Measurements from ENCODE around the gene BBS10.
"Not testable (repeated sequence)": the region's sequence is repeated elsewhere in the genome, so short reads cannot be mapped to it uniquely, and the experiment has no call there.

BBS10 gene

DNA sequence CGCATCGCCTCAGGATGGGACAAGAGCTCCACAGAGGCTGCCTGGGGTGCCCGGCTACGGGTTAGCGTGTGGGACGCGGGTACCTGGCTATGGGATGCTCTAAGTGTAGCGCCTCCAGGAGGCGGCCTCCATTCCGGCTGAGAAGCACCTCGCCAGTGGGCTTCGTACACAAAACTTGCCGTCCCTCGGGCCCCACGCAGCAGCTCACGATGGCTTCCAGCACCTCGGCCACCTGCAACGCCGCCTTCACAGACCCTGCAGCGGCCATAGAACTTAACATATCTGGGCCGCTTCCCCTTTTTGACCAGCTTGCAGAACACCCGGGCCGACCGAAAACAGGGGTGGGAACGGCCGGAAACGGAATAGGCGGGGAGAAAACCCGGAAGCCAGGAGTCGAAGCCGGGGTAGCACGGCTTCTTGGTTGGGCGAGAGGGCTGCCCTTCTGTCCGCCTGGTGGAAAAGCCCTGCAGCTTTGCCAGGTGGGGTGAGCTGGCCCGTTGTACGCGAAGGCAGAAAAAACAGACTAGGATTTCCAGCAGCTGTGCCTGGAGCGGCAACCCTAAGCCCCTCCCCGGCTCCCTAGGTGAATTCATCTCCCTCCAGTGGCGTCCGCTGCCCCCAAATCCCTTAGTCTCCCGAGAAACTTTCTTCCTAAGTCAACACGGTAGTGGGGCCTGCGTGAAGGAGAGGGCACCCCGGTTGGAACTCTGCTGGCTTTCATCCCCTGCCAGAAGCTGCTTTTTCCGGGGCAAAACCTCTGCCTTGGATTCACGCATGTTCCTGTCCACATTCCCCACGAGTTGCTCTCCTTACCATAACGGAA lies at the start of gene BBS10:
BBS10 (minus strand) TSS at position 337 of the 823 bp plus-strand sequence; CDS start at position 280, 57 bp downstream.
- DNase-seq, result peak; percentile 88

DNA sequence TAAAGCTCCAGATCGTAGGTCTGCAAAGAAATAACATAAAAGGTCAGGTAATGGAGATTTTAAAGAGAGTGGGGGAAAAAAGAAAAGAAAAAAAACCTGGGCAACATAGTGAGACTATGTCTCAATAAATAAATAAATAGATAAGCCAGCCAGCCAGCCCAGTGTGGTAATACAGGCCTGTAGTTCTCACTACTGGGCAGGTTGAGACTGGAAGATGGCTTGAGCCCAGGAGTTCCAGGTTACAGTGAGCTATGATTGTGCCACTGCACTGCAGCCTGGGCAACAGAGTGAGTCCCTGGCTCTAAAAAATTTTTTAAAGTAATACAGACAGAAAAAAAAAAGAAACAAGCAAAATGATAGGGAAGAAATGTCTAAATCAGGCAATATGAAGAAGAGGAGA lies 43.2 kb upstream of the BBS10 start:
- DNase-seq, result no peak

- DNase-seq, result no peak
These were observed 39.4 kb upstream of the BBS10 start for GRCh38 chr12:76387614-76388013.

GRCh38 chr12:76384560-76384959 lies 36.3 kb upstream of the BBS10 start:
- DNase-seq, result no peak

DNA sequence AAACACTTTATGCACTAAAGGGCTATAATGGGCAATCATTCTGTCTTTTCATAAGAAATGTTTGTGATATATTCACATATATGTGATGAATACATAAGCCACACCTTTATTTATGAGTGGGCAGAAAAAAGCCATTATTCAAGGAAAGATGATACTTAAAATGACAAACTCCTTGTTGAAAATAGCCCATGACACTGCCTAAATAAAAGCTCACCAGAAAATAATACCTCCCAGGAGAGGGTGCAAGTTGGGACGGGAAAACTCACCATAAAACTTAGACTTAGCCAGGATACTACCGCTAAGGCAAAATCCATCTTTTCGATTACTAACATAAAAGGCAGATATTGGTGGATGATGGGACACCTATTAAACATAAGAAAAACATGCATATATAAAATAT lies 35.8 kb upstream of the BBS10 start:
- DNase-seq, result no peak

GRCh38 chr12:76379261-76379660 lies 31.0 kb upstream of the BBS10 start:
- DNase-seq, result no peak

- DNase-seq, result not testable (repeated sequence)
These were observed 28.7 kb upstream of the BBS10 start for GRCh38 chr12:76376876-76377275.

DNA sequence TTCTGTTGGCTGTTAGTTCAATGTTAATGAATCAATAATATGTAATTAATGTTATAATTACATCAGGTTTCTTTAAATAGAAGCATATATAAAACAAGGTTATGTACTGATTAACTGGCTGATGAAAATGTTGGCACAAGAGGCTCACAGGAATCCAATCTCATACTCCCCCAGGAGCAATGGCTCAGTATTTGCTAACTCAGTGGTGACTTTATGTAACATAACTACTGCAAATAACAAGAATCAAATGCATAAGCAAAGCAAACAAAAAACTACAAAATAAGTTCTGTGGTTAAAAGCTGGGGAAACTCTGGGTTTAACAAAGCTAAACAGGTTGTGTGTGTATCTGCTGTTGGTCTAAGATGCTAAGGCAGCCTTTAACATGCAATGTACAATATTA lies 27.7 kb upstream of the BBS10 start:
- no peak for DNase-seq

DNA sequence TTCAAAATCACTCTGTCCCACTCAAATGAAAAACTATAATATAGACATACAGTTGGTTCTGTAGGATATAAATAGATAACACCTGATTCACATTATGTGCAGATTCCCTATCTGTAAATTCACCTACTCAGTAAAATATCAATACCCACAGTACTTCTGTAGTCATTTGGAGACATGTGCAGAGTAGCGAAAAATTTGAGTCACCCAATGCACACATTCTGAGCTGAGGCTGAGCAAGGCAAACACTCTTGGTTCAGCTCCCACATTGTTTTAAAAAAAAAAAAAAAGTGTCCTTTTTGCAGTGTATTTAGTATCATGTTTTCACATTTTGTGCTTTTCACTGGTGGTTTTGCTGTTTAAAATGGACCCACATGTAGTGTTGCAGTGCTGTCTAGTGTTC lies 27.3 kb upstream of the BBS10 start:
- no peak for DNase-seq

DNA sequence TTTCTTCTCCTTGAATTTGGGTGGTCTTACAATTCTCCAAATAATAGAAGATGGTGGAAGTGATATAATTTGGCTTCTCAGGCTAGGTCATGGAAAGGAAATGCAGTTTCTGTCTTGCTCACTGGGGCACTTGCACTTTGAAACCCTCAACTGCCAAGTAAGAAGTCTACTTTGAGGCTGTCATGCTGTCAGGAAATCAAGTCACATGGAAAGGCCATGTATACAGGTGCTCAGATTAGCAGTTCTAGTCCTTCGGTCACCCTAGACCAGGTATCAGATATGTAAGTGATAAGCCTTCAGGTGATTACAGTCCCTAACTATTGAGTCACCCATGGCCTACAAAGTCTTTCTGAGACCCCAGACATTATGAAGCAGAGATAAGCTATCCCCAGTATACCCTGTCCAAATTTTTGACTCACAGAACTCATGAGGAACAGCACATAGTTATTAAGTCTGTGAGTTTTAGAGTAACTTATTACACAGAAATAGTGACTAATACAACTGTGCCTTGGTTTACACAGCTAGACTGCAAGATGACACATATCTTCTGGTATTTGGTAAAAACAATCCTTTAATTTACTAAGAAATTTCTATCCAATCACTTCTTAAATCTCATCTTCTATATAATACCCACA lies 26.3 kb upstream of the BBS10 start:
- DNase-seq, result no peak

DNA sequence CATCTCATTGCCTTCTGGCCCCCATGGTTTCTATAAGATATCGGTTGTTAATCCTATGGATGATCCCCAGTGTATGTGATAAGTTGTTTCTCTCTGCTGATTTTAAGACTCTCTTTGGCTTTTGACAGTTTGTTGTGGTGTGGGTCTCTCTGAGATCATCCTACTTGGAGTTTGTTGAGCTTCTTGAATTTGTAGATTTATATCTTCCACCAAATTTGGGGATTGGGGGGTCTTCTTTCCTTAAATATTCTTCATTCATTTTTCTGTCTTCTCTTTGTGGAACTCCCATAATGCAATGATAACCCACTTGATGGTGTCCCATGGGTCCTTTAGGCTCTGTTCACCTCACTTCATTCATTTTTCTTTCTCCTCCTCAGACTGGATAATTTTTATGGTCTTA lies 20.0 kb upstream of the BBS10 start:
- DNase-seq, result no peak

DNA sequence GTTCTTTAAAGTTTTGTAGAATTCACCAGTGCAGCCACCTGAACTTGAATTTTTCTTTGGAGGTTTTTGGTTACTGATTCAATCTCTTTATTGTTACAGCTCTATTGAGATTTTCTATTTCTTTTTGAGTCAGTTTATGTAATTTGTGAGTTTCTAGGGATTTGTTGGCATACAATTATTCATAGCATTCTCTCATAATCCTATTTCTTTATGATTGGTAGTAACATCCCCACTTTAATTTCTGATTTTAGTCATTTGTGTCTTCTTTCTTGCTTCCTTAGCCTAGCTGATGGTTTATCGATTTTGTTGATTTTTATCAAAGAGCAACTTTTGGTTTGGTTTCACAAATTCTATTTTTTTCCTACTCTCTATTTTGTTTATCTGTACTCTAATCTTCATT lies 17.9 kb upstream of the BBS10 start:
- DNase-seq, result no peak

DNA sequence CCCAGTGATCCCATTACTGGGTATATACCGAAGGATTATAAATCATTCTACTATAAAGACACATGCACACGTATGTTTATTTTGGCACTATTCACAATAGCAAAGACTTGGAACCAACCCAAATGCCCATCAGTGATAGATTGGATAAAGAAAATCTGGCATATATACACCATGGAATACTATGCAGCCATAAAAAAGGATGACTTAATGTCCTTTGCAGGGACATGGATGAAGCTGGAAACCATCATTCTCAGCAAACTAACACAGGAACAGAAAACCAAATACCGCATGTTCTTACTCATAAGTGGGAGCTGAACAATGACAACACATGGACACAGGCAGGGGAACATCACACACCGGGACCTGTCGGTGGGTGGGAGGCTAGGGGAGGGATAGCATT lies 15.9 kb upstream of the BBS10 start:
- DNase-seq, result not testable (repeated sequence)

DNA sequence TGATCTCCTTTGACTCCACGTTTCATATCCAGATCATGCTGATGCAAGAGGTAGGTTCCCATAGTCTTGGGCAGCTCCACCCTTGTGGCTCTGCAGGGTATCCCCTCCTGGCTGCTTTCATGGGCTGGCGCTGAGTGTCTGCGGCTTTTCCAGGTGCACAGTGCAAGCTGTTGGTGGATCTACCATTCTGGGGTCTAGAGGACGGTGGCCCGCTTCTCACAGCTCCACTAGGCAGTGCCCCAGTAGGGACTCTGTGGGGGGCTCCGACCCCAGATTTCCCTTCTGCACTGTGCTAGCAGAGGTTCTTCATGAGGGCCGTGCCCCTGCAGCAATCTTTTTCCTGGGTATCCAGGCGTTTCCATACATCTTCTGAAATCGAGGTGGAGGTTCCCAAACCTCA lies 12.1 kb upstream of the BBS10 start:
- DNase-seq, result no peak

DNA sequence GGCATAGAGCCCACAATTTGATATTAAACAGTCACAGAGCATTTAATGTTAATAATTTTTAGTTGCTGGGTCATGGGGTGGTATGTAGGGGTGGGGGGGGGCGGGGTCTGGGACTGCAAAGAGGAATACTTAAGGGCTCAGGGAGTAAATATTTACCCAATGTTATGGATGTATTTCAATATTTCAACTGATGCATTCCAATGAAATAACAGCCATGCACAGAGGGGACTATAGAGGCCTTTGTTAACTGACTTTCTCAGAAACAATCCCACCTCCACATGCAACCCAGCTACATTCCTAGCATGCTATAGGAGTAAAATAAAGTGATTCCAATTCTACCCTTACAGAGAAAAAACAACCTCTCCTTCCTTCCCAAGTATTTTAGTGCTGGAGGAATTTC lies 7.9 kb upstream of the BBS10 start:
- DNase-seq, result no peak

DNA sequence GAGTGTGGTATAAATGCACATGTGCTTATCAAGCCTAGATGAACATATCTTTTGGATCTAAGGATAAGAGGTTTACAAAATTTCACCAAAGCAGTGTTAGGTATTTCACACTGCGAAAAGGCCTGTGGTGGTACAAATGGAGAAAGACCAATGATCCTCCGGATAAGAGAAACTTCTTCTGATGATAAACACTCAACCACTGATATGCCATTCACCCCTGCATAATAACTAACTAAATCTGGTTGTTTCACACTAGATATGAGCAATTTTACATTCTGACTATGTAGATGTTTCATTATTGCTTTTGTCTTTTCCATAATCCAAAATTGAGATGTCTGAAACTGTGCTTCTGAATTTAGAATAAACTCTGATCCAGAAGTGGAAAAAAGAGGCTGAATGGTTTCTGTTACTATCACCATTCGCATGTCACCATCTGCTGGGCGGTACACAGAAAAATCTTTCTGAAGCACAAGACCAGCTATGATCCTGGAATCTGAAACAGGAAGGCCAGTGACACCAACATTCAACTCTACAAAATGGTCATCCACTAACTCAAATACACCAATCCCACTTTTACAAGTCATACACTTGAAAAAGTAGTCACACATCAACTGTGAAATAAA lies 1.3 kb downstream of the BBS10 start:
- DNase-seq, result peak; percentile 9

DNA sequence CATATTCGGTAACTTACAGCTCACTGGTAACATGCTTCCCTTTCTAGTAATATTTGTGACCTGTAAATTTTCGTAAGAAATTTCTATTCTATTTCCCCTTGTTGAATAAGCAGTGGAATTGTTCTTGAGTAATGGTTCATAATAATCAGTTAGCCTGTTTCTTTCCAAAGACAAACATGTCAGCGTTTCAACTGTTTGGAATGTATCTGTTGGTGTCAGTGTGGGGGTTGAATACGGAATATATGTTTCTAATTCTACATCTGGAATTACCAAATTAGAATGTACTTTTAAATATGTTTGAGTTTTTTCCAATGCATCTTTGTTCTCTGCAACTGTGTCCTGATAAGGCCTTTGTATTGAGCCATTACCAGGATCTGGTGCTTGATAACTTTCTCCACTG lies 2.0 kb downstream of the BBS10 start:
- DNase-seq, result no peak

GRCh38 chr12:76345569-76345968 lies 2.6 kb downstream of the BBS10 start:
- no peak for DNase-seq

- no peak for DNase-seq
These were observed 6.7 kb downstream of the BBS10 start for GRCh38 chr12:76341436-76342030.

DNA sequence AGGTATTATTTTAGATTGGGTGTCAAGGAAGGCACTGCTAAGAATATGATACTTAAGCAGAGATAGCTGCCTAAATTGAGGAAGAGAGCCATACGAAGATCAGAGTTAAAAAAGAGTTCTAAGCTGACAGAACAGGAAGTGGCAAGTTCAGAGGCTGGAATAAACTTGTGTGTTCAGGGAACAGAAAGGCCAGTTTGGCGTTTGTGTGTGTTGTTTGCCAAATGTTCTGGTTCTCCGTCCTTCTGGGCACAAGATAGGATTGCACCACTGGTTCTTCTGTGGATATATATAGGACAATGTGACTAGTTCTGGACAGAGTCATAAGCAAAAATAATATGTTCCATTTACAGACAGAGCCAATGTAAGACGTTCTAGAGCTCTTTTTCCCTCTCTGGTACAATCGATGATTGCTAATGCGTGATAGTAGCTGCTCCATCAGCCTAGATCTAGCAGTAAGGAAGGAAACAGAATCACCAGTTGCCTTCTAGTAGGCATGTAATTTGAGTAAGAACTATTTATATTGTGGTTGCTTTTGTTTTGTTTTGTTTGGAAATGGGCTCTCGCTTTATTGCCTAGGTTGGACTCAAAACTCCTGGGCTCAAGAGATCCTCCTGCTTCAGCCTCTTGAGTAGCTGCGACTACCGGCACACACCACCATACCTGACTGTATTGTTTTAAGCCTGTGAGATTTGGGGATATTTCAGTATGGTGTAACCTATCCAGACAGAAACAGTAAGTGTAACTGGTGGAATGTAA lies 7.4 kb downstream of the BBS10 start:
- no peak for DNase-seq

- DNase-seq, result no peak
These were observed 10.6 kb downstream of the BBS10 start for GRCh38 chr12:76337583-76337982.

DNA sequence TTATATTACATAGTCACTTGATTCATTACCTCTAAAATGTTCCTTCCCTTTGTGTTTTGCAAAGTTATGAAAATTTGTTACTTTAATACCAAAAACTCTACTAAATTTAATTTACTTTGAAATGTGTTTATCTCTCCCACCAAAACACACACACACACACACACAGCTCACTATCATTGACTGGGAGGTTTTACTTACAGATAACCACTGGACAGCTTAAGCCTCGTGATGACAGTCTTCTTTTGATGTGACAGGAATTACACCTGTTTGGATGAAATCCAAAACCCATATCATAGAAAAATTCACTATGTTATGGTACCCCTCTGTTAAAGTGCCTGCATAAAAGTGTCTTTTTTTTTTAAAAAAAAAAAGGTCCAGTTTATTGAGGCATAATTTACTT lies 15.6 kb downstream of the BBS10 start:
- DNase-seq, result no peak

DNA sequence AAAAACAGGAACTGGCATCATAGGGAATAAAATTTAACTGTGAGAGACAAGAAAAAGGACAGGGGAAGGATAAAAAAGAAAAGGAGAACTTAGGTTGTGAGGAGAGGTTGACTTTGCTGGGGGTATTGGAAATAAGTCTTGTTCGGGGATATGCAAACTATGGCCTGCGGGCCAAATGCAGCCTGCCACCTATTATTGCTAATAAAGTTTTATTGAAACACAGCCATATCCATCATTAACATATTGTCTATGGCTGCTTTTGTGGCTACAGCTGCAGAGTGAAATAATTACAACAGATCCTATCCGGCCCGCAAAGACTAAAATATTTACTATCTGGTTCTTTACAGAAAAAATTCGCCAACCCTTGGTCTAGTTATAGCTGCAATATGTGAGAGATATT lies 18.6 kb downstream of the BBS10 start:
- no peak for DNase-seq

All from CD4-positive, alpha-beta T cell treated with Interleukin-17A for 1 hour (primary cell).